CD4-positive, alpha-beta T cell treated with Interleukin-15 for 4 hours (primary cell): ENCODE measurements around the gene IRF8.
"Not testable (repeated sequence)": the region's sequence is repeated elsewhere in the genome, so short reads cannot be mapped to it uniquely, and the experiment has no call there.

Source experiments
- DNase-seq: peaks from one replicate; pipeline ENCODE4 v3.0.0-alpha.2; 2020; ENCODE audit warnings: low spot score

IRF8 gene

DNA sequence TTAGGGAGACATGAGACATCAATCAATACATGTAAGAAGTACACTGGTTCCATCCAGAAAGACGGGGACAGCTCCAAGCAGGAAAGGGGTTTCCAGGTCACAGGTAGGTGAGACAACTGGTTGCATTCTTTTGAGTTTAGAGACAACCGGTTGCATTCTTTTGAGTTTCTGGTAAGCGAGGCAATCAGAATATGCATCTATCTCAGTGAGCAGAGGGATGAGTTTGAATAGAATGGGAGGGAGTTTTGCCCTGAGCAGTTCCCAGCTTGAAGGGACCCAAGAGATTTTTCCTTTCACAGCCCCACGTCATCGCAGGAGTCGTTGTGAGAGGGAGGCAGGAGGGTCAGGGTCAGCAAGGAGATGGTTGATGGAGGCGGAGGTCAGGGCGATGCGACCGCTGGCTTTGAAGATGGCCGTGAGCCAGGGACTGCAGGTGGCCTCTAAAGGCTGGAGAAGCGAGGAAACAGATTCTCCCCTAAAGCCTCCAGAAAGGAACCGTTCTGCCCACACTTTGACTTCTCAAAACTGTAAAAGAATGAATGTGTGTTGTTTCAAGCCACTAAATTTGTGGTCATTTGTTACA, 36.5 kb downstream of the IRF8 start:
- DNase-seq, result no peak

DNA sequence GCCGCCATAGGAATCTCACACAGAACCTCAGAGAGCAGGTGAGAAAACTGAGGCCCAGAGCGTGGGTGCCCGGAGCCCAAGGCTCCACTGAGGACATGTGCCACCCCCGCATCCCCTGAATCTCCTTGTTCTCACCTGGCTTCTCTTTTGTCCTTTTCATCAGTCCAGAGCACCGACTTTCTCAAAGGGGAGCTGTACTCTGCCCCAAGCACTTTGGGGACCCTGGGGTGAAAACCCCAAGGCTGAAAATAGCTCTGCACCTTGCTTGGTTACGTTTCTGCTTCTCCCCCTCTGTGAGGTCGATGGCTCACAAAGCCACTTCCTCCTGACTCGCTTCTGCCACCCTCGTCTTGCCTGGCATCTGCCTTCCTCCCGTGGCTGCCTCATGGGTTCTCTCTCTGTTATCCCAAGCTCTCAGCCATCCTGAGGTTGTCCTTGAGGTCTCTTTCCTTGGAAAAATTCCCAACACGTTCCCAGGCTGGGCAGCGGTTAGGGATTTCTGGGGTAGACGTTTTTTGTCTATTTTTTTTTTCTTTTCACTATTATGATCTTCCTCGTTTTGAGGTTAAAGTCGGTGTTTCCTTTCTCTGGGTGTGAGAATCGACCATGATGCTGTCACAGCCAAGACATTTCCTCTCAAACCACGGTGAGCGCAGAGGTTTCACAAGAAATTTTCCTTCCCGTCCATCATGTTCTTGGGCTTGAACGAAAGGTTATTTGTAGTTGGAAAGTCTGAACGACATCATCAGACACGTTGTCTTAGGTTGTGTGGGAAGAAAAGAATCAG, 37.2 kb downstream of the IRF8 start:
- DNase-seq, result peak; percentile 65

DNA sequence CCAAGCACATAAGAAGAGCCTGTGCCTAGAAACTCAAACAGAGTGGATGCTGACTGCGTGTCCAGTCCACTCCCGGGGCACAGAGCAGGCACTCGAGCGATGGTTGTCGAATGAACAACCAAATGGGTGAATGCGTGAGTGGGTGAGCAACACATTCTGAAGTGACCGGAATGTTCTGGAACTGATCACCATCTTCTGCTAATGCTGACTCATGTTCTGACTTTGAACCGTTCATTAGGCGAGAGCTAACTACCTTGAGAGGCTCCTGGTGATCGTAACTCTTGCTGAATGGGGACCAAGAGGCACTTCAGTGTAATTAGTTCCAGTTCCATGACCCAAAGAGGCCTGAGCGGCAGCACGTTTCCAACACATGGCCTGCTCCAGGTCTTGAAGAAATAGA, 37.9 kb downstream of the IRF8 start:
- peak; percentile 41 for DNase-seq

DNA sequence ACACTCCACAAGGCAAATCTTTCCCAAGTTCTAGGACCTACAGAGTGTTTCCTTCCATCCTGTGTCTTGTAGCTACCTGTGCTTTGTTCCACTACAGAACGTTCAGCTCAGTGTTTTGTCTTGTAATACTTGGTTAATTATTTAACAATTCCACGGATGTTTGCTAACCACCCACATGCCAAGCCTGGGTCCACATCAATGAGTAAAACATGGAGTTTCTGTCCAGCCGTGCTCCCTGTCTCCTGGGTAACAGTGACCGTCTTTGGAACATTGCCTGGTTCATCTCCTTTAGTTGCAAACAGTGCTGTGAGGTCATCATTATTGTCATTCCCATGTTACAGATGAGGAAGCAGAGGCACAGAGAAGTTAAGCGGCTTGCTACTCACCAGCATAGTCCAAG, 41.3 kb downstream of the IRF8 start:
- DNase-seq, result no peak

DNA sequence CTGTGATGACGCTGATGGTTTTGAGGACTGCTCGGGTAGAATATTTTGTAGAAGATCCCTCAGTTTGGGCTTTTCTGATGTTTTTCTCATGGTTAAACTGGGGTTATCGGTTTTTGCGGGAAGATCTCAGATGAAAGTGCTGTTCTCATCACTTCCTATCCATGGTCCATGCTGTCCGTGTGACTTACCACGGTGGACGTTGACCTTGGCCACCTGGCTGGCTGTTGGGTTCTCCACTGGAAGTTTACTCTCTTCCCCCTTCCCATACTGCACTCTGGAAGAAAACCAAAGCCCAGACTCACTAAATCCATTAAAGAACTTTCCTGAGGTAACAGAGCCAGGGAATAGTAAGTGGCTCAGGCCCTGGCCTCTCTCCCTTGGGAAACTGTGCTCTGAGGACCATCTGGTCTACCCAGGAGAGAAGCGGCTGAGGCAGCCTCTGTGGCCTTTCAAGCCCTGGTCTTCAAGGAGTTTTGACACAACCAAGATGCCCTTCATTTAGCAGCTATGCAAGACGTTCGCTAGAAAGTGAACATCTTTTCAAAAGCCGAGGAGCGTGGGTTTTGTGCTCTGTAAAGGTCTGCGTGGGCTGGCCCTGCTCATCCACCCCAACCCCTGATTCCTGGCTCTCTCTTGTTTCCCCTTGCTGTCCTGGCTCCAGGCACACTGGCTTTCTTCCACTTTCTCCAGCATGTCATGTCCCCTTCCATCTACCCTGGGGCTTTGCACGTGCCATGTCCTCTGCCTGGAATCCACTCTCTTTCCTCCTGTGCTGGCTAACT, 43.1 kb downstream of the IRF8 start:
- DNase-seq, result no peak

DNA sequence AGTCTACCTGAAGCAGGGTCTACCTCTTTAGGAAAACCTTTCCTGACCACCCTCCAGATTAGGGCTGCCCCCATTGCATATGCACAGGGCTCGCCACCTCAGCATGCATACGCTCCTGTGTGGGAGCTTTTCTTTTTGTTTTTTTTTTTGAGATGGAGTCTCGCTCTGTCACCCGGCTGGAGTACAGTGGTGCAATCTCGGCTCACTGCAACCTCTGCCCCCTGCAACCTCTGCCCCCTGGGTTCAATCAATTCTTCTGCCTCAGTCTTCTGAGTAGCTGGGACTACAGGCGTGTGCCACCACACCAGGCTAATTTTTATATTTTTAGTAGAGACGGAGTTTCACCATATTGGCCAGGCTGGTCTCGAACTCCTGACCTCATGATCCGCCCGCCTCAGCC, 43.7 kb downstream of the IRF8 start:
- DNase-seq, result not testable (repeated sequence)

DNA sequence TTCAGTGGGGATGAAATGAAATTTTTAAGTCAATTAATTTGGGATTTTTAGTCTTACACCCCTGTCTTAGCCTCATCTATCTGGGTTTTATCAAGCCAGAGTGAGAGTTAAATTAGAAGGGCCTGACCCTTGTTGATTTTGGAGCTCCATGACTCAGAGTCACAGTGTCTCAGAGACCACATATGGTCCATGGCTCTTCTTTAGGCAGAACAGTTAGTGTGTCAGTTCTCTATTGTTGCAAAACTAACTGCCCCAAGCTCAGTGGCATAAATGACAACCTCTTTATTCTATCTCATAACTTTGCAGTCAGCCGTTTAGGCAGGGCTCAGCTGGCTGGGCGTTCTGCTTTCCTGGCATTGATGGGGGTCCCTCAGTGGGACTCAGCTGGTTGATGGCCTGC, 44.7 kb downstream of the IRF8 start:
- DNase-seq, result no peak

DNA sequence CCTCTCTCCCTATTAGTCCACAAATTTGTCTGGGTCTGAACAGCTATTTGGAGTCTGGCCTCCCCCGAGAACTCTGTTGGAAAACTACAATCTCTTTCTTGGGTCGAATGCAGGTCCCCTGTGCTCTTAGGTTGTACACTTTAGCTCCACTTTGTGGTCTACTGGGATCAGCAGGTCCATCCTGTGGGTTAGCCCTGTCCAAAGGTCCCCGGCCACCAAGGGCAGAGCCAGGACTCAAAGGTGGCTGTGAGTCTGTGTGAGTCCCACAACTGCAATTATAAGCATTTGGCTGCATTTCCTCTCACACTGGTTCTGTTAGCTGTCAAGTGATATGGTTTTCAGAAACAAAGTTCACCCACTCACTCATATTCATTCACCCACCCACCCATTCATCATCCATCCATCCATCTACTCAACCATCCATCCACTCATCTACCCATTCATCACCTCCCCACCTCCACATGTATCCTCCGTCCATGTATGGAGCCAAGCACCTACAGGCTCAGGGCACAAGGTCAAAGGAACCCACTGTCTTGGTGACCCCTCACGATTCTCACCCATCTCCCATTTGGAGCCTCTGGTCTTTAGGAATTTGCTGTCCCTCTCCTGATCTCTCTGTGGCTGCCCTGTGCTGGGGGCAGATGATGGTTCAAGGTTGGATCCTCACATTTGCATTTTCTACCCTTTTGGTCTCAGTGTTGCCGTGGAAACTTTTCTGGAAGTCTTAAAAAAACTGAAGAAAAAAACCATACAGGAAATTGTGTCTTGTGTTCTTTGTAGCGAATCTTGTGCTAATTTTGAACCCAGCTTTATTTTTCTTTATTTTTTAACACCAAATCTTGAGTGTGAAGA, 45.8 kb downstream of the IRF8 start:
- DNase-seq, result no peak

DNA sequence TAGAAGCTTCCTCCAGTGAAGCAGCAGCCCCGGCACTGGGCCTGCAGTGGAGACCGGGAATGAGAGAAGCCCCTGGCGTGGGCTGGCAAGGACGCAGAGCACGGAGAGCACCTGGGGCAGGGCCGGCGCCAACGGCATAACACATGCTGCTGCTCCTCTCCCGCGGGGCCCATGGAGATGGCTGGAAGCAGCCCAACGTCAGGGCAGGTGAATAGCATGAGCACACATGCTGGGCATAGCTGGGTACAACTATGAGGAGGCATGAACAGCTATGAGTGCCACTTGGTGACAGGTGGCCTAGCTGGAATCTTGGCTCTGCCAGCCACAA, 46.4 kb downstream of the IRF8 start:
- DNase-seq, result no peak

DNA sequence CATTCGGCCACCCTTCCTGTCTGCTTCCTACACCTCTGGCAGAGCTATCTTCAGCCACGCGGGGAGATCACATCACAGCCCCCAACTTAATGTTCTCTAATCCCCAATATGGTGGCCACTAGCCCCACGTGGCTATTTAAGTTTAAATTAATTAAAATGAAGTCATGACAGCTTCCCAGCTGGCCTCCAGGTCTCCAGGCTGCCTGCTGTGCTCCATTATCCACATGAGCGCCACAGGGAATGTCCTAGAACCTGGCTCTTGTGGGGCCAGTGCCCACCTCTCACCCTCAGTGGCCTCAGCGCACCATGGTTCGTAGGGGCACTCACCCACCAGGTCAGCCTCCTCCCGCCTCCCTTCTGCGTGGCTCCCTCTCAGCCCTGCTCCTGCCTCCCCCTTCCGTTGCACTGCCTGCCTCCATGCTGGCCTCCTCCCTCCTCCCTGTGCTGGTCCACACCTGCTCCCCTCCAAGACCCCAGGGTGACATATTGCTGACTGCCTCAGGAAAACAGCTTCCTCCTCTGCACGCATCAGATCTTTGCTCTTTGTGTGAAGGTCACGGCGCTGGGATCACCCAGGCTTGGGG, 47.7 kb downstream of the IRF8 start:
- DNase-seq, result no peak

DNA sequence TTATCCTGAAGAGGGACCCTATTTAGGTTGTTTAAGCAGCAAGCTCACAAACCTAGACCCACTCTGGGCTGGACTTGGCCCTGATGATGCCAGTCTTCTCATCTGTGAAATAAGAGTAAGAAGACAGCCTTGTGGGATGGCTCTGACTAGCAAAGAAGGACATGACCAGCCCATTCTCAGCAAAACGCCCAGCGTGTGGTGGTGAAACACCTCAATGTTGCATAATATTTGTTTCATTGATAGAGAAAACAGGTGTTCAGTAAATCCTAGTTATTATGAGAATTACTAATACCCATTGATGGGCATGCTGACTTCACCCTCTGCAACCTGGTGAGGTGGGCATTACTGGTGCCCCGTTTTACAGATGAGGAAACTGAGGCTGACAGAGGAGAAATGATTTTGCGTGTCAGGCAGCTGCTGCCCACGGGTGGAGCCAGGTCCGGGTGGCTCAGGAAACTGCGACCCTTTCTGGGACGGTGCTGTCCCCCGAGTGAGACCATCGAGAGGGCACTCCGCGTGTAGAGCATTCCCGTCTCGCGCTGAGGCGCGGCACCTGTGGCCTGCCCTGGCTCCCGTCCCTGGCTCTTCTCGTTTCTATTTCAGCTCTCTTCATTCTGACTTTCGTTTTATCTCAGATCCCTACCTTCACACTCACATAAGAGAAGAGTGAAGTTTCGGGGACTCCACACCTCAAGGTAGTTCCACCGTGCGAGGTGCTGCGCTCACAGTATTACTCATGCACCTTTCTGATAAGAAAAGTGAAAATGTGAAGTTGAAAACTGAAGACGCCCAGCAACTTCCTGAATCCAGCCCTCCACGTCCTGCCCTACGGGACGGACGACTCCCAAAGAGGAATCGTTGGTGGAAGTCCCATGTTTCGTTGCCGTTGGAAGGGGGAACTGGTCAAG, 48.5 kb downstream of the IRF8 start:
- peak; percentile 38 for DNase-seq

DNA sequence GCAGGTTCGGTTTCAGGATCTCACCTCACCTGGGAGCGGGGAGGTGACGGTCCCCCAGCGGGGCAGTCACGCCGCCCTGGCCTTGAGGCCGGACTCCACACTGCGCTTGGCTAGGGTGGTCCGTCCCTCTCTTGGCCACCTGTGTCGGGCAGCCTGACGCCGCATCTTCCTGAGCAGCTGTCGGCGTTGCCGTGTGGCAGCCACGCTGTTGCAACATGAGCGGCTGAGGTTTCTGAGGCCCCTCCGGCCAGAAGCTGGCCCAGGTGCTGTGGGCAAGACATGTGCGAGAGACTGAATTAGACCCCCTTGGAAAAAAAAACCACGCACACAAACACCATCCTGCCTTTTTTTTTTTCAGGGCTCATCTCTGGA, 49.2 kb downstream of the IRF8 start:
- DNase-seq, result no peak

DNA sequence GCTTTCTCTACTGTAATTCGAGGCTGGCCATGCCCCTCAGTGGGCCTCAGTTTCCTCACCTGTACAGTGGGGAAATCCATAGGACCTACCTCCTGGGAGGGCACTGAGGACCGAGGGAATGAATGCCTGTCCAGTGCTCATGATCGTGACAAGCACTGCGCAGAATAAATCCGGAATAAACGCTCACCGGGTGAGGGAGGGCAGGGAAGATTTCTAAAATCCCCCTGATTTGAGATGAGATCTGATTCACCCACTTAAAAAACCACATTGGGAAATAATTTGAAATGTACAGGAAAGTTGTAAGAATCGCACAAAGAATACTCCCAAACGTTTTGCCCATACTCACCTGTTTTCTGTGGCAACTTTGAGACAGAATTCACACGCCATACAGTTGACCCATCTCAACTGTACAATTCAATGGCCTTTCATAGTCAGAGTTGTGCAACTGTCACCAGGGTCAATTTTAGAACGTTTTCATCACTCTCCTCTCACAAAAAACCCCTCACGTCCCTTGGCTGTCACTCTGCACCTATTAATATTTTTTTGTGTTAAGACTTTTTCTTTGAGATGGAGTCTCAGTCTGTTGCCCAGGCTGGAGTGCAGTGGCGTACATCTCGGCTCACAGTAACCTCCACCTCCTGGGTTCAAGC, 49.8 kb downstream of the IRF8 start:
- DNase-seq, result no peak

DNA sequence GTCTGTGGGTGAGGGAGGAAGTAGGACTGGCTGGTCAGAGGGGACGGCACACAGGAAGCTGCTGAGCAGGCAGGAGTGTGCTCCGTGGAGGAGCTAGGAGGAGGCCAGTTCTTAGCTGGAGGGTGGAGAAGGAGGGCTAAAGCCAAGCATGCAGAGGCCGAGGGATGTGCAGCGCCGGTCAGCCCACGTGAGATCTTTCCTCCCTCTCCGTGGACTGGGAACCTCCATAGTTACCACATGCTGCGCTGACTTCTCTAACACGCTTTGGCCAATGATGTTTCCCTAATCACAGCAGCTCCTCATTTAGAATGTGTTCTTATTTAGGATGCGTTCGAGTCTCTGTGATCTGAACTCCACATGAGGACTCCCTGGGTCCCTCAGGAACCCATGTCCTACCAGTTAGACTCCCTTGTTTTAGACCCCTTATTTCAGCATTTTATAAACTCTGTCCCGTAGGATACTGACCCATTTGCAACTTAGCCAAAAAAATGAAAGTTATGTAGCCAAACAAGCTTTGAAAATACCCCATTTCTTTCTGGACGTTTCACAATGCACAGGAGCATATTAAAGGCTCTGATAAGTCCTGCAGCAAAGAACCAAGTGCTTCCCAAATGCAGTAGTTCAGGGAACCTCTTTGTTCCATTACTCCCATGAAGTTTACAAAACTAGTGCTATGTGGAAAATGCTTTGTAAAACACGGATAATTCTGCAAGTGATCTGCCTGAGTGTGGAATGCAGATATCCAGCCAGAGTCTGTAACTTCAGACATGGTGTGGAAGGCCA, 51.4 kb downstream of the IRF8 start:
- no peak for DNase-seq

DNA sequence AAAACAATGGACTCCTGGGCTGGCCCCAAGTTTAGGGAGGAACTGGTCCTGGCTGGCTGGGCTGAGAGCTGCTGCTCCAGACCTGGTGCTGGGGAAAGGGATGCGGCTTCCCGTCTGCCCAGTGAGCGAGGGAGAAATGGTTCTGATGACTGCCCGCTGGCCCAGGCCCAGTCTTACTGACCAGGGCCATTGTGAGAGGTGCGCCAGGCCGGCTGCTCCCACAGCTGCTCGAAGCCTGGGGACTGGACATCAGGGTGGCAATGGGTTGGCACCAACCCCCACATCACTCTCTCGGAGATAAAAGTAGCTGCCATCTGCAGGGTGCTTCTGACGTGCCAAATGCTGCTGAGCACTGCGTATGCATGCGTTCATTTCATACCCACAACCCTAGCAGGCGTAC, 53.2 kb downstream of the IRF8 start:
- DNase-seq, result no peak

DNA sequence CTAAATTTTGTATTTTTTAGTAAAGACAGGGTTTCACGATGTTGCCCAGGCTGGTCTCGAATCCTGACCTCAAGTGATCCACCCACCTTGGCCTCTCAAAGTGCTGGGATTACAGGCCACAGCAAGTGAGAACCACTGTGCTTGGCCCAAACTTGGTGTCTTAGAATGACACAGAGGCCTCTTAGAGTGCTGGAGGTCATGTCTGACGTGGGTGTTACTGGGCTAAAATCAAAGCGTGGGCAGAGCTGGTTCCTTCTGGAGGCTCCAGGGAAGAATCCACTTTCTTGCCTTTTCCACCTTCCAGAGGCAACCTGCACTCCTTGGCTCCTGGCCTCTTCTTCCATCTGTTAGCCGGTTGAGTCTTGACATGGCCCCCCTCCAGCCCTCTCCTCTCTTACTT, 53.8 kb downstream of the IRF8 start:
- DNase-seq, result no peak

DNA sequence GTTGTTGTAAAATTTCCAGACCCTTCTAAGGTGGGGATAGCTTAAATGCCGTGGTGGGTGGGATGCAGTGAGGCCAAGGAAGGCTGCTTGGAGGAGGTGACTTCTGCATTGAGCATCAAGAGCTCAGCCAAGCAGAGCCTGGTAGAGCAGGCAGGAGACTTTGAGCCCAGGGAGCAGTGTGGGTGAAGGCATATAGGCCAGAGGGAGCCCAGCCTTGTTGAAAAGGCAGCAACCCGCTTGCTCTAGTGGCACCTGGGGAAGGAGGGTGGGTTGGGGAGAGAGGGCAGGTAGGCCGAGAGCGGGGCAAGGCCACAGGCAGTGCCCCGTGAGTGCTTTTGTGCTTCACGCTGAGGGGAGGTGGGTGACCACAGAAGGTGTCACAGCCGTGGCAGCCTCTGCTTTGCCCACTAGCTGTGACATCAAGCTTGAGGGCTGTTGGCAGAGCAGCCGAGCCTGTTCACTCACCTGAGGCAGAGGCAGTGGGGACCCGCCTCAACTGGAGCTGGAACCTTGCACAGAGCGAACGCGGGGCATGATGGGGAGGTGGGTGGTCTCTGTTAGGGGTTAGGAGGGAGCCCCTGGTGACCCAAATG, 56.1 kb downstream of the IRF8 start:
- DNase-seq, result no peak

DNA sequence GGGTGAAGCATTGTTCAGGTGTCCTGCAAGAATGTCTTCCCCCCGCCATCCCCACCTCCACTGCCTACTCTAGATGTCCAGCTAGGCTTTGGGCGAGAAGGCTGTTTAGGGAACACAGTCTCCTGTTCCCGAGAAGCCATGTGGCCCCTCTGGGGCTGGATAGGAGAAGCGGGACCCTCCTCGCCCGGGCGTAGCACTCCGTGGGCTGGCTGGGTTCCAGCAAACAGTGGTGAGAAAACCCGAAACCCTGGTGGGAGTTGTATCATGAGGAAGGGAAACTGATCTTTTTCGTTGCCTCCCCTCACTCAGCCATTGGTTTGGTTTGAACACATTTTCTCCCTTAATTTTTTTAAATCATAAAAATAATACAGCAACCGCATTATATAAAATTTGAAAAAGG, 56.6 kb downstream of the IRF8 start:
- no peak for DNase-seq

DNA sequence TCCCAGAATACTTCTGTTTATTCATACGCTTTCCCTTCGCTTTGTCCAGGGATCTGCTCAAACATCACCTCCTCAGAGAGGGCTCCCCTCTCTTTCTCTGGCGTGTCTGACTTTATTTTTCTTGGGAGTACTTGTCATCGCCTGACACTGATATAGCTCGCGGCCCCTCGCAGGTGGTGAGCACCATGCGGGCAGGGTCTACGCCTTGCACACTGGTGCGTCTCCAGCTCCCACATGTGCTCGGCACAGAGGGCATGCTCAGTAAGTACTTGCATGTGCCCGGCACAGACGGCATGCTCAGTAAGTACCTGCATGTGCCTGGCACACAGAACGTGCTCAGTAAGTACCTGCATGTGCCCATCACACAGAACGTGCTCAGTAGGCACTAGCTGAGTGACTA, 57.5 kb downstream of the IRF8 start:
- no peak for DNase-seq
